Bronchial epithelial cell (primary cell): ENCODE results near the gene GNAS. TPM values are rescaled to one million over a fixed set of nuclear protein-coding genes. Genes with fewer than 3 reads are reported as not detected.
A peak's percentile ranks its signal among the peaks of the same experiment; 100 is the strongest.

Source experiments
- DNase-seq: peaks from one replicate; pipeline ENCODE4 v3.0.0-alpha.2; 2010; ENCODE audit warnings: low read depth
- FAIRE-seq: peaks from 2 replicates; lab custom pipeline; 2011; peaks lifted over from hg19 to GRCh38; lab: Jason Lieb, UNC
- H3K27me3 ChIP-seq: 2 replicates; pipeline ENCODE4 v1.5.1; 2011; ENCODE audit warnings: low read length; ENCODE audit not compliant: control insufficient read depth, insufficient read depth
- H3K36me3 ChIP-seq: 2 replicates; pipeline ENCODE4 v1.5.1; 2011; ENCODE audit warnings: low read length; ENCODE audit not compliant: control insufficient read depth, insufficient read depth
- H3K4me3 ChIP-seq: 2 replicates; pipeline ENCODE4 v1.5.1; 2011; ENCODE audit warnings: mild to moderate bottlenecking, low read depth, low read length, control low read depth
- total RNA-seq: library from RNA; depleted of rRNA; stranded (reverse); fragments of >200 nt; gene quantifications from 2 replicates; pipeline ENCODE4 v1.2.1, GENCODE V29; 2014
- TF ChIP-seq, protein P1 (sequence below): IDR thresholded peaks from 2 replicates; pipeline ENCODE4 v1.5.1; 2011; ENCODE audit warnings: mild to moderate bottlenecking, moderate library complexity, low read length, control low read depth, inconsistent platforms; ENCODE audit not compliant: insufficient read depth, severe bottlenecking

Gene GNAS
- total RNA-seq, 1 donor from 2014 or later, result 279 TPM

DNA sequence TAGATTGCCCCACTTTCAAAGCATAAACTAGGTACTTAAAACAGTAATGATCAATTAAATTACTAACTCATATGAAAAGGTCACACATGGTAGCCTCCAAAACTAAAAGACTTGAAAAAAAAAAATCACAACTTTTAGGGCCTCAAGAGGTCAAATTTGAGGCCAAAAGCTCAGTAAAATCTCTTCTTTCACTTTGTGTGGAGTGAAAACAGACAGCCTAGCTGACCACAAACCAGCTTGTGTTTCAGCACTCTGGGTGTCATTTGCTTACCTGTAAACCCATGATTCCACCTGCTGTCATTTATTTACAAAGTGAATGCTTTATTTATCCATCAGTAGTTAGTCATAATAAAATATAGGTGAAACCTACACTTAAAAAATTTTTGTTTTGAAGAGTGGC lies 34.0 kb downstream of the GNAS start:
- Histone ChIP-seq H3K27me3 (peaks cover 11% of the 10 kb centered on the region), H3K4me3 (no peak overlapping the region), H3K36me3 (no peaks in the 10 kb centered on the region)
- DNase-seq, result no peak
- FAIRE-seq, result no peak
- TF ChIP-seq, protein P1, sequence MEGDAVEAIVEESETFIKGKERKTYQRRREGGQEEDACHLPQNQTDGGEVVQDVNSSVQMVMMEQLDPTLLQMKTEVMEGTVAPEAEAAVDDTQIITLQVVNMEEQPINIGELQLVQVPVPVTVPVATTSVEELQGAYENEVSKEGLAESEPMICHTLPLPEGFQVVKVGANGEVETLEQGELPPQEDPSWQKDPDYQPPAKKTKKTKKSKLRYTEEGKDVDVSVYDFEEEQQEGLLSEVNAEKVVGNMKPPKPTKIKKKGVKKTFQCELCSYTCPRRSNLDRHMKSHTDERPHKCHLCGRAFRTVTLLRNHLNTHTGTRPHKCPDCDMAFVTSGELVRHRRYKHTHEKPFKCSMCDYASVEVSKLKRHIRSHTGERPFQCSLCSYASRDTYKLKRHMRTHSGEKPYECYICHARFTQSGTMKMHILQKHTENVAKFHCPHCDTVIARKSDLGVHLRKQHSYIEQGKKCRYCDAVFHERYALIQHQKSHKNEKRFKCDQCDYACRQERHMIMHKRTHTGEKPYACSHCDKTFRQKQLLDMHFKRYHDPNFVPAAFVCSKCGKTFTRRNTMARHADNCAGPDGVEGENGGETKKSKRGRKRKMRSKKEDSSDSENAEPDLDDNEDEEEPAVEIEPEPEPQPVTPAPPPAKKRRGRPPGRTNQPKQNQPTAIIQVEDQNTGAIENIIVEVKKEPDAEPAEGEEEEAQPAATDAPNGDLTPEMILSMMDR, result no peak

DNA sequence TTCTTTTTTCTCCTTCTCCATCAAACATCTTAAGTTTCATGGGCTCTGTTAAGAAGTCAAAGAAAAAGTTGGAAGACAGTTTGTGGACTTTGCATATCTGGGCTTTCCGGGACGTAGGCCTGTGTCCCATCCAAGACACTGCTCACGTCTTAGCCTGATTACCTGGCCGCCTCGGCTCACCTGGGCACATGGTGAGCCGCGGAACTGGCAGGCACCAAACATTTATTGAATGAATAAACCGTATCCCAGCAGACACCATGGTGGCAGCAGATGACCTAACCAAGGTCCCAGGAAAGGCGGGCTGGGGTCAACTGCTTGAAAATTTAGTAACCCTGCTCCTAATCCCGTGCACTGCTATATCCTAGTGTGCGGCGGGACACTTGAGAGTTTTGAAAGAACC lies 35.6 kb downstream of the GNAS start:
- H3K27me3 ChIP-seq, result peaks cover 6% of the 10 kb centered on the region
- H3K4me3 ChIP-seq, result peak overlapping the region; percentile 86
- FAIRE-seq (no peak), DNase-seq (no peak)
- TF ChIP-seq, protein P1, result no peak
- H3K36me3 ChIP-seq, result no peaks in the 10 kb centered on the region

DNA sequence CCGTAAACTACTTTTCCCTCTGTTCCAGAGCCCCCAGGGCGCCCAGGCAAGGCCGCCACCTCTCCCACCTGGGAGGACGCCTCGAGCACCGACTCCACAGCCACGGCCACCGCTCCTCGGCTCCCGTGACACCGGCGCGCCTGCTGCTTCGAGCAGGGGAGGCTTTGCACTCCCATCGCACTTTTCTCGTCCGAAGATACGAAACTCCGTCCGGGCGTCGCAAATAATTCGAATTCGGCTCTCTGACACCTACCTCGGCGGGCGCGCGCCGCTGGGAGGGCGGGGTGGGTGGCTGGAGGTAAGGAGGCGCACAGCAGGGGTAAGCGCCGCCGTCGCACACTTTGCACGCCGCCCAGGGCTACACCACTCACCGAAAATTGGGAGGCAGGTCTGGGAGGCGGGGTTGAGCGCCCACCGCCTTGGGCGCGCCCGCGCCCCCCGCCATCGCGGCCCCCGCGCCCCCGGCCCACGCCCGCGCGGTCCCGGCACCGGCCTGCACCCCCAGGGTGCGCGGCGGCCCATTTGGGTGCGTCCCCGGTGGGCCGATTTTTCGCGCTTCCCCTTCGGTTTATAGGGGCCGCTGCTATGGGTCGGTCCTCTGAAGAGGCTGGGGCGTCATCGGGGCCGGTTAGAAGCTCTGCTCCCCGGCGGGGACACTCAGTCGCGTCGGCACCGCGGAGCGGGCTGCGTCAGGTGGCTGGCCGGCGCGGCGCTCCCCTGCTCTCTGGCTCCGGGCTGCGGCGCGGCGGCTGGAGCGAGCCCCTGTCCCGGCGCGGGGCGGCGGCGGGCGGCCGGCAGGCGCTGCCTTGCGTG lies 36.2 kb downstream of the GNAS start:
- no peaks in the 10 kb centered on the region for H3K27me3 ChIP-seq
- FAIRE-seq (no peak), DNase-seq (peak; percentile 55)
- peak overlapping the region; percentile 86 for H3K4me3 ChIP-seq
- TF ChIP-seq, protein P1, result no peak
- H3K36me3 ChIP-seq, result no peaks in the 10 kb centered on the region

DNA sequence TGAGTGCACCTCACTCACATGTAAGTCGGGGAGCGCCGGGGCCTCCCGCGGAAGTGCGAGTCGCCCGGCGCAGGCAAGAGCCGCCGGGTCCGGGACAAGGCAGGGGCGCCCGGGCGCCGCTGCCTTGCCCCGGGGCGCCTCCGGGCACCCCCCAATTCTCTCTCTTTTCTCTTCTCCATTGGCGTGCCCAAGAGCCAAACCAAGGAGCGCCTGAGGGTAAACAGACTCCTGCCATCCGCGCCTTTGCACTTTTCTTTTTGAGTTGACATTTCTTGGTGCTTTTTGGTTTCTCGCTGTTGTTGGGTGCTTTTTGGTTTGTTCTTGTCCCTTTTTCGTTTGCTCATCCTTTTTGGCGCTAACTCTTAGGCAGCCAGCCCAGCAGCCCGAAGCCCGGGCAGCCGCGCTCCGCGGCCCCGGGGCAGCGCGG lies 36.8 kb downstream of the GNAS start:
- TF ChIP-seq, protein P1, result no peak
- Histone ChIP-seq H3K36me3 (no peaks in the 10 kb centered on the region), H3K4me3 (peak overlapping the region; percentile 86), H3K27me3 (no peaks in the 10 kb centered on the region)
- no peak for DNase-seq
- FAIRE-seq, result no peak

DNA sequence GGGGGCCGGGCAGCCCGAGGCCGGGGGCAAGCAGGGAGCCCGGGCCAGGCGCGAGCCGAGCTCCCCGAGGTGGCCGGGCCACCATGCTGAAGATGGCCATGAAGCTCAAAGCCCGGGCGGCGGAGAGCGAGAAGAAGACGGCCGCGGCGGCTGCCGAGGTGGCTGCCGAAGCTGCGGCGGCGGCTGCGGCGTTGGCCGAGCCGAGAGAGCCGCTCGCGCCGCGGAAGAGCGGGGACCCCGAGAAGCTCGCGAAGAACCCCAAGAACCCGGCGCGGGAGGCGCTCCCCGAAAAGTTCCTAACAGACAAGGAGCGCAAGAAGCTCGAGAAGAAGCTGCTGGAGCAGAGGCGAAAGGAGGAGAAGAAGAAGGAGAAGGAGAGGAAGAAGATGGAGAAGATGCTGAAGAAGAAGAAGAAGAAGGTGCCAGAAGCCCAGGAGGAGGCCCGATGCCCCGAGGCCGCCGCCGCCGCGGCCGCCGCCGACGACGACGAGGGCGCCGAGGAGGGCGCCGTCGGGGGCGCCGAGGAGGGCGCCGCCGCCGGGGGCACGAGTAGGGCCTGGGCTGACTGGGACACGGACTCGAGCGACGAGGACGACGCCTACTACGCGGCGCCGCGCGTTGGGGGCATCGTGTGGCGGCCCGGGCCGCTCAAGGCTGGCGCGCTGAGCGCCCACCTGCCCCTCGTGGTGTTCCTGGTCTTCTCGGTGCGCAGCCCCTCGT lies 37.4 kb downstream of the GNAS start:
- TF ChIP-seq, protein P1, result no peak
- no peaks in the 10 kb centered on the region for H3K36me3 ChIP-seq
- DNase-seq (no peak), FAIRE-seq (no peak)
- H3K4me3 ChIP-seq, result peak overlapping the region; percentile 86
- H3K27me3 ChIP-seq, result no peaks in the 10 kb centered on the region
